HepG2 (cell line): ENCODE data around the gene LIME1. TPM values are rescaled to one million over a fixed set of nuclear protein-coding genes. Genes with fewer than 3 reads are reported as not detected.
A peak's percentile ranks its signal among the peaks of the same experiment; 100 is the strongest.

ENCODE experiments used
- HMG20B ChIP-seq: conservative IDR thresholded peaks from 2 replicates; pipeline ENCODE4 v1.6.1; 2016; ENCODE audit warnings: missing genetic modification reagents, missing compliant biosample characterization
- HOXA3 ChIP-seq: sonication (generic); formaldehyde crosslinking; IDR thresholded peaks from 2 replicates; pipeline ENCODE4 v1.5.0; 2020; ENCODE audit warnings: missing genetic modification reagents
- NFE2L1 ChIP-seq: sonication (generic); formaldehyde crosslinking; IDR thresholded peaks from 2 replicates; pipeline ENCODE4 v1.4.0; 2020; ENCODE audit warnings: missing genetic modification reagents, mild to moderate bottlenecking, borderline replicate concordance
- NFYB ChIP-seq: sonication (generic); formaldehyde crosslinking; IDR thresholded peaks from 2 replicates; pipeline ENCODE4 v1.4.0; 2020; ENCODE audit warnings: missing genetic modification reagents
- NR2C2 ChIP-seq: sonication (generic); formaldehyde crosslinking; IDR thresholded peaks from 2 replicates; pipeline ENCODE4 v1.4.0; 2020; ENCODE audit warnings: missing genetic modification reagents, mild to moderate bottlenecking, moderate library complexity, borderline replicate concordance
- PATZ1 ChIP-seq: sonication (generic); formaldehyde crosslinking; IDR thresholded peaks from 2 replicates; pipeline ENCODE4 v1.4.0; 2020; ENCODE audit warnings: missing genetic modification reagents
- RAD21 ChIP-seq: fragments of 450-650 bp; formaldehyde crosslinking; IDR thresholded peaks from 2 replicates; pipeline ENCODE4 v1.5.0; 2020; ENCODE audit warnings: mild to moderate bottlenecking
- SIX1 ChIP-seq: sonication (generic); formaldehyde crosslinking; IDR thresholded peaks from 2 replicates; pipeline ENCODE4 v1.4.0; 2020; ENCODE audit warnings: missing genetic modification reagents, borderline replicate concordance
- SMAD1 ChIP-seq: sonication (generic); formaldehyde crosslinking; IDR thresholded peaks from 2 replicates; pipeline ENCODE4 v1.4.0; 2020; ENCODE audit warnings: missing genetic modification reagents, low read depth, mild to moderate bottlenecking, borderline replicate concordance
- SPEN ChIP-seq: sonication (generic); formaldehyde crosslinking; IDR thresholded peaks from 2 replicates; pipeline ENCODE4 v1.5.1; 2020; ENCODE audit warnings: low read depth, mild to moderate bottlenecking, missing genetic modification reagents
- TOE1 ChIP-seq: sonication (generic); formaldehyde crosslinking; IDR thresholded peaks from 2 replicates; pipeline ENCODE4 v1.4.0; 2020; ENCODE audit warnings: mild to moderate bottlenecking, missing genetic modification reagents
- ZNF10 ChIP-seq: sonication (generic); formaldehyde crosslinking; IDR thresholded peaks from 2 replicates; pipeline ENCODE4 v1.4.0; 2020; ENCODE audit warnings: mild to moderate bottlenecking, low read depth, missing genetic modification reagents, borderline replicate concordance
- ZNF101 ChIP-seq: sonication (generic); formaldehyde crosslinking; IDR thresholded peaks from 2 replicates; pipeline ENCODE4 v1.4.0; 2020; ENCODE audit warnings: mild to moderate bottlenecking, low read depth, missing genetic modification reagents, borderline replicate concordance
- ZNF232 ChIP-seq: sonication (generic); formaldehyde crosslinking; IDR thresholded peaks from 2 replicates; pipeline ENCODE4 v1.4.0; 2020; ENCODE audit warnings: missing genetic modification reagents, borderline replicate concordance
- ZNF335 ChIP-seq: sonication (generic); formaldehyde crosslinking; IDR thresholded peaks from 2 replicates; pipeline ENCODE4 v1.4.0; 2020; ENCODE audit warnings: missing genetic modification reagents
- ZNF749 ChIP-seq: sonication (generic); formaldehyde crosslinking; IDR thresholded peaks from 2 replicates; pipeline ENCODE4 v1.8.0; 2022; ENCODE audit warnings: mild to moderate bottlenecking, missing genetic modification reagents, moderate library complexity, borderline replicate concordance
- polyA plus RNA-seq, 8 experiments: library from polyadenylated mRNA; depleted of rRNA in 3 of 8; stranded (reverse) in 7 of 8; unstranded in 1 of 8; fragments of >200 nt; fragmentation: Illumina TruSeq in 4 of 8; extraction: Trizol in 4 of 8; gene quantifications; 2 replicates each; pipeline versions ENCODE4 v1.2.1 to v1.2.3, GENCODE V29; 2011 to 2016; ENCODE audit warnings: low read depth in 4 of 8, missing spikeins in 1 of 8, mixed read lengths in 1 of 8; ENCODE audit not compliant: insufficient read depth in 1 of 8
- total RNA-seq, 5 experiments: library from RNA; depleted of rRNA; stranded (reverse); fragments of >200 nt; fragmentation: Illumina TruSeq; extraction: Trizol; gene quantifications; 2 replicates each; pipeline ENCODE4 v1.2.3, GENCODE V29; 2016; ENCODE audit warnings: low read depth in 1 of 5
- TF ChIP-seq, protein P1 (sequence below): IDR thresholded peaks from 2 replicates; pipeline ENCODE4 v1.6.1; 2016; ENCODE audit warnings: low read depth, missing genetic modification reagents, missing compliant biosample characterization
- TF ChIP-seq, protein P2 (sequence below): sonication (generic); formaldehyde crosslinking; IDR thresholded peaks from 2 replicates; pipeline ENCODE4 v1.4.0; 2020; ENCODE audit warnings: missing genetic modification reagents
- TF ChIP-seq, protein P3 (sequence below): sonication (generic); formaldehyde crosslinking; IDR thresholded peaks from 2 replicates; pipeline ENCODE4 v1.4.0; 2020; ENCODE audit warnings: missing genetic modification reagents, mild to moderate bottlenecking, borderline replicate concordance

LIME1 gene
- total and polyA plus RNA-seq, 2 of the 13 experiments (the other 11 are each of a cell fraction or from before 2014, with no cell fraction given) = 13.0 to 61.5 TPM

GRCh38 chr20:63737945-63738686 lies 1.7 kb downstream of the LIME1 start (continued):
- TF ChIP-seq, protein P1, sequence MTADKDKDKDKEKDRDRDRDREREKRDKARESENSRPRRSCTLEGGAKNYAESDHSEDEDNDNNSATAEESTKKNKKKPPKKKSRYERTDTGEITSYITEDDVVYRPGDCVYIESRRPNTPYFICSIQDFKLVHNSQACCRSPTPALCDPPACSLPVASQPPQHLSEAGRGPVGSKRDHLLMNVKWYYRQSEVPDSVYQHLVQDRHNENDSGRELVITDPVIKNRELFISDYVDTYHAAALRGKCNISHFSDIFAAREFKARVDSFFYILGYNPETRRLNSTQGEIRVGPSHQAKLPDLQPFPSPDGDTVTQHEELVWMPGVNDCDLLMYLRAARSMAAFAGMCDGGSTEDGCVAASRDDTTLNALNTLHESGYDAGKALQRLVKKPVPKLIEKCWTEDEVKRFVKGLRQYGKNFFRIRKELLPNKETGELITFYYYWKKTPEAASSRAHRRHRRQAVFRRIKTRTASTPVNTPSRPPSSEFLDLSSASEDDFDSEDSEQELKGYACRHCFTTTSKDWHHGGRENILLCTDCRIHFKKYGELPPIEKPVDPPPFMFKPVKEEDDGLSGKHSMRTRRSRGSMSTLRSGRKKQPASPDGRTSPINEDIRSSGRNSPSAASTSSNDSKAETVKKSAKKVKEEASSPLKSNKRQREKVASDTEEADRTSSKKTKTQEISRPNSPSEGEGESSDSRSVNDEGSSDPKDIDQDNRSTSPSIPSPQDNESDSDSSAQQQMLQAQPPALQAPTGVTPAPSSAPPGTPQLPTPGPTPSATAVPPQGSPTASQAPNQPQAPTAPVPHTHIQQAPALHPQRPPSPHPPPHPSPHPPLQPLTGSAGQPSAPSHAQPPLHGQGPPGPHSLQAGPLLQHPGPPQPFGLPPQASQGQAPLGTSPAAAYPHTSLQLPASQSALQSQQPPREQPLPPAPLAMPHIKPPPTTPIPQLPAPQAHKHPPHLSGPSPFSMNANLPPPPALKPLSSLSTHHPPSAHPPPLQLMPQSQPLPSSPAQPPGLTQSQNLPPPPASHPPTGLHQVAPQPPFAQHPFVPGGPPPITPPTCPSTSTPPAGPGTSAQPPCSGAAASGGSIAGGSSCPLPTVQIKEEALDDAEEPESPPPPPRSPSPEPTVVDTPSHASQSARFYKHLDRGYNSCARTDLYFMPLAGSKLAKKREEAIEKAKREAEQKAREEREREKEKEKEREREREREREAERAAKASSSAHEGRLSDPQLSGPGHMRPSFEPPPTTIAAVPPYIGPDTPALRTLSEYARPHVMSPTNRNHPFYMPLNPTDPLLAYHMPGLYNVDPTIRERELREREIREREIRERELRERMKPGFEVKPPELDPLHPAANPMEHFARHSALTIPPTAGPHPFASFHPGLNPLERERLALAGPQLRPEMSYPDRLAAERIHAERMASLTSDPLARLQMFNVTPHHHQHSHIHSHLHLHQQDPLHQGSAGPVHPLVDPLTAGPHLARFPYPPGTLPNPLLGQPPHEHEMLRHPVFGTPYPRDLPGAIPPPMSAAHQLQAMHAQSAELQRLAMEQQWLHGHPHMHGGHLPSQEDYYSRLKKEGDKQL (CRISPR knock-in tag) = peak; percentile 41; the same call in 1 of the 2 replicates
- TF ChIP-seq TOE1 (CRISPR knock-in tag) (no peak; the same call in 1 of the 2 replicates), ZNF335 (CRISPR knock-in tag) (peak; percentile 83), ZNF101 (CRISPR knock-in tag) (0 out of 2 replicates have a peak, but pooled peaks have one; percentile 97), HMG20B (CRISPR knock-in tag) (no peak; the same call in 1 of the 2 replicates), SMAD1 (peak; percentile 52; the same call in 1 of the 2 replicates), ZNF749 (CRISPR knock-in tag) (peak; percentile 90; the same call in 1 of the 2 replicates), SPEN (peak; percentile 76), PATZ1 (peak; percentile 96), NR2C2 (peak; percentile 89), ZNF232 (CRISPR knock-in tag) (peak; percentile 95; the same call in 1 of the 2 replicates), NFYB (CRISPR knock-in tag) (peak; percentile 48), ZNF10 (no peak; the same call in 1 of the 2 replicates), NFE2L1 (peak; percentile 90; the same call in 1 of the 2 replicates), RAD21 (CRISPR knock-in tag) (peak; percentile 77), HOXA3 (CRISPR knock-in tag) (peak; percentile 82), SIX1 (CRISPR knock-in tag) (no peak)
- TF ChIP-seq, protein P2, sequence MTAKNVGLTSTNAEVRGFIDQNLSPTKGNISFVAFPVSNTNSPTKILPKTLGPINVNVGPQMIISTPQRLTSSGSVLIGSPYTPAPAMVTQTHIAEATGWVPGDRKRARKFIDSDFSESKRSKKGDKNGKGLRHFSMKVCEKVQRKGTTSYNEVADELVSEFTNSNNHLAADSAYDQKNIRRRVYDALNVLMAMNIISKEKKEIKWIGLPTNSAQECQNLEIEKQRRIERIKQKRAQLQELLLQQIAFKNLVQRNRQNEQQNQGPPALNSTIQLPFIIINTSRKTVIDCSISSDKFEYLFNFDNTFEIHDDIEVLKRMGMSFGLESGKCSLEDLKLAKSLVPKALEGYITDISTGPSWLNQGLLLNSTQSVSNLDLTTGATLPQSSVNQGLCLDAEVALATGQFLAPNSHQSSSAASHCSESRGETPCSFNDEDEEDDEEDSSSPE (CRISPR knock-in tag) = peak; percentile 46
- TF ChIP-seq, protein P3, sequence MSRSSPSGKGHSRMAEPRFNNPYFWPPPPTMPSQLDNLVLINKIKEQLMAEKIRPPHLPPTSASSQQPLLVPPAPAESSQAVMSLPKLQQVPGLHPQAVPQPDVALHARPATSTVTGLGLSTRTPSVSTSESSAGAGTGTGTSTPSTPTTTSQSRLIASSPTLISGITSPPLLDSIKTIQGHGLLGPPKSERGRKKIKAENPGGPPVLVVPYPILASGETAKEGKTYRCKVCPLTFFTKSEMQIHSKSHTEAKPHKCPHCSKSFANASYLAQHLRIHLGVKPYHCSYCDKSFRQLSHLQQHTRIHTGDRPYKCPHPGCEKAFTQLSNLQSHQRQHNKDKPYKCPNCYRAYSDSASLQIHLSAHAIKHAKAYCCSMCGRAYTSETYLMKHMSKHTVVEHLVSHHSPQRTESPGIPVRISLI (CRISPR knock-in tag) = peak; percentile 85
